ENCODE results near the gene ISM2.

GRCh38 chr14:77498984-77499527, 440 bp upstream of the ISM2 start:
- TF ChIP-seq, protein P1, sequence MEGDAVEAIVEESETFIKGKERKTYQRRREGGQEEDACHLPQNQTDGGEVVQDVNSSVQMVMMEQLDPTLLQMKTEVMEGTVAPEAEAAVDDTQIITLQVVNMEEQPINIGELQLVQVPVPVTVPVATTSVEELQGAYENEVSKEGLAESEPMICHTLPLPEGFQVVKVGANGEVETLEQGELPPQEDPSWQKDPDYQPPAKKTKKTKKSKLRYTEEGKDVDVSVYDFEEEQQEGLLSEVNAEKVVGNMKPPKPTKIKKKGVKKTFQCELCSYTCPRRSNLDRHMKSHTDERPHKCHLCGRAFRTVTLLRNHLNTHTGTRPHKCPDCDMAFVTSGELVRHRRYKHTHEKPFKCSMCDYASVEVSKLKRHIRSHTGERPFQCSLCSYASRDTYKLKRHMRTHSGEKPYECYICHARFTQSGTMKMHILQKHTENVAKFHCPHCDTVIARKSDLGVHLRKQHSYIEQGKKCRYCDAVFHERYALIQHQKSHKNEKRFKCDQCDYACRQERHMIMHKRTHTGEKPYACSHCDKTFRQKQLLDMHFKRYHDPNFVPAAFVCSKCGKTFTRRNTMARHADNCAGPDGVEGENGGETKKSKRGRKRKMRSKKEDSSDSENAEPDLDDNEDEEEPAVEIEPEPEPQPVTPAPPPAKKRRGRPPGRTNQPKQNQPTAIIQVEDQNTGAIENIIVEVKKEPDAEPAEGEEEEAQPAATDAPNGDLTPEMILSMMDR (IDR thresholded peaks at IDR 0.05) = no peak
- no peak for TF ChIP-seq POLR2A (IDR thresholded peaks at IDR 0.05)

Measured in testis (tissue), 2 donors.